ENCODE measurements around the gene DFFA.

DNA sequence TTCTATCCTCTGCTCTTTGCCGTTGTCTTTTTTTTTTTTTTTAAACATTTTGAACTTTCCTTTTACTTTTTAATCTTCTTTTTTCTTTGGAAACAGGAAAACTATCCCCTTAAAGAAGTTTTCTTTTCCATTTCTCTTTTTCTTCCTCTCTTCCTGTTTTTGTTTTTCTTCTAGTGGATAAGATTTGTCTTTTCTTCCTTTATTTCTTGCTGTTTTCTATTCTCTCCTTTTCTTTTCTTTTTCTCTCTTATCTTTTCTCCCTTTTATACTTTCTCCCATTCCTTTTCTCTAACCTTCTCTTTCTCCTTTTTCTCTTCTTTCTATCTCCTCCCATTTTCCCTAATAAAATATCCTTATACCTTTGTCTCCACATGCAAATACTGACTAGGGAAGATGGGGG lies 48.6 kb upstream of the DFFA start:
- TF ChIP-seq, protein P1, sequence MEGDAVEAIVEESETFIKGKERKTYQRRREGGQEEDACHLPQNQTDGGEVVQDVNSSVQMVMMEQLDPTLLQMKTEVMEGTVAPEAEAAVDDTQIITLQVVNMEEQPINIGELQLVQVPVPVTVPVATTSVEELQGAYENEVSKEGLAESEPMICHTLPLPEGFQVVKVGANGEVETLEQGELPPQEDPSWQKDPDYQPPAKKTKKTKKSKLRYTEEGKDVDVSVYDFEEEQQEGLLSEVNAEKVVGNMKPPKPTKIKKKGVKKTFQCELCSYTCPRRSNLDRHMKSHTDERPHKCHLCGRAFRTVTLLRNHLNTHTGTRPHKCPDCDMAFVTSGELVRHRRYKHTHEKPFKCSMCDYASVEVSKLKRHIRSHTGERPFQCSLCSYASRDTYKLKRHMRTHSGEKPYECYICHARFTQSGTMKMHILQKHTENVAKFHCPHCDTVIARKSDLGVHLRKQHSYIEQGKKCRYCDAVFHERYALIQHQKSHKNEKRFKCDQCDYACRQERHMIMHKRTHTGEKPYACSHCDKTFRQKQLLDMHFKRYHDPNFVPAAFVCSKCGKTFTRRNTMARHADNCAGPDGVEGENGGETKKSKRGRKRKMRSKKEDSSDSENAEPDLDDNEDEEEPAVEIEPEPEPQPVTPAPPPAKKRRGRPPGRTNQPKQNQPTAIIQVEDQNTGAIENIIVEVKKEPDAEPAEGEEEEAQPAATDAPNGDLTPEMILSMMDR (conservative IDR thresholded peaks at IDR 0.05; ENCODE audit: low read depth, low read length): no peak
- TF ChIP-seq EZH2 (IDR thresholded peaks at IDR 0.05; ENCODE audit: borderline replicate concordance, low read depth, low read length, poor library complexity, severe bottlenecking): no peak
